Mesendoderm (in vitro differentiated cells): Measurements from ENCODE around the gene MAD2L2.

Experiments used
- DNase-seq: peaks from one replicate; pipeline ENCODE4 v3.0.0; 2013
- H2AK5ac ChIP-seq: 2 replicates; pipeline ENCODE4 v1.6.1; 2013; ENCODE audit warnings: low read length, inconsistent platforms
- H2BK120ac ChIP-seq: 2 replicates; pipeline ENCODE4 v1.6.1; 2013; ENCODE audit warnings: low read depth, mild to moderate bottlenecking, low read length, moderate library complexity, mixed read lengths
- H2BK15ac ChIP-seq: replicated peaks from 2 replicates; pipeline ENCODE4 v1.6.1; 2013; ENCODE audit warnings: low read depth, mild to moderate bottlenecking, moderate library complexity
- H2BK5ac ChIP-seq: 2 replicates; pipeline ENCODE4 v1.6.1; 2013; ENCODE audit warnings: low read length, inconsistent platforms
- H3K18ac ChIP-seq: 2 replicates; pipeline ENCODE4 v1.6.1; 2013; ENCODE audit warnings: mild to moderate bottlenecking, low read length, mixed read lengths
- H3K23ac ChIP-seq: one replicate; pipeline ENCODE4 v1.6.1; 2013; ENCODE audit warnings: low read length
- H3K27ac ChIP-seq: 2 replicates; pipeline ENCODE4 v1.5.1; 2013; ENCODE audit warnings: low read depth, mild to moderate bottlenecking, inconsistent platforms, low read length, moderate library complexity
- H3K27me3 ChIP-seq: 2 replicates; pipeline ENCODE4 v1.6.1; 2013; ENCODE audit warnings: low read length, control low read depth, mild to moderate bottlenecking, inconsistent platforms; ENCODE audit not compliant: insufficient read depth, poor library complexity
- H3K36me3 ChIP-seq: 2 replicates; pipeline ENCODE4 v1.6.1; 2013; ENCODE audit warnings: low read length, inconsistent platforms; ENCODE audit not compliant: control insufficient read depth, insufficient read depth
- H3K4ac ChIP-seq: one replicate; pipeline ENCODE4 v1.6.1; 2013; ENCODE audit warnings: low read depth, mild to moderate bottlenecking, low read length, moderate library complexity
- H3K4me1 ChIP-seq: 2 replicates; pipeline ENCODE4 v1.6.1; 2013; ENCODE audit warnings: low read depth, low read length, inconsistent platforms; ENCODE audit not compliant: control insufficient read depth
- H3K4me2 ChIP-seq: 2 replicates; pipeline ENCODE4 v1.6.1; 2013; ENCODE audit warnings: low read length
- H3K4me3 ChIP-seq: 2 replicates; pipeline ENCODE4 v1.5.1; 2013; ENCODE audit warnings: mild to moderate bottlenecking, low read length
- H3K56ac ChIP-seq: one replicate; pipeline ENCODE4 v1.6.1; 2013; ENCODE audit warnings: low read length
- H3K79me1 ChIP-seq: 2 replicates; pipeline ENCODE4 v1.6.1; 2013; ENCODE audit warnings: low read length, inconsistent platforms
- H3K79me2 ChIP-seq: 2 replicates; pipeline ENCODE4 v1.6.1; 2013; ENCODE audit warnings: mild to moderate bottlenecking, low read length; ENCODE audit not compliant: control insufficient read depth, insufficient read depth
- H3K9ac ChIP-seq: 2 replicates; pipeline ENCODE4 v1.6.1; 2013; ENCODE audit warnings: low read length, inconsistent platforms
- H4K5ac ChIP-seq: one replicate; pipeline ENCODE4 v1.6.1; 2013; ENCODE audit warnings: low read length
- H4K8ac ChIP-seq: one replicate; pipeline ENCODE4 v1.6.1; 2013; ENCODE audit warnings: low read depth, mild to moderate bottlenecking, control low read depth, low read length, moderate library complexity
- WGBS: extraction: QIAGEN DNeasy Blood & Tissue Kit; methylation state at CpG from one replicate; pipeline ENCODE4 v1.1.7; 2013; ENCODE audit warnings: low lambda C conversion rate, missing lambda C conversion rate; ENCODE audit not compliant: insufficient coverage; ENCODE audit errors: extremely low coverage; 5-methylcytosine and 5-hydroxymethylcytosine counted together

Gene MAD2L2

DNA sequence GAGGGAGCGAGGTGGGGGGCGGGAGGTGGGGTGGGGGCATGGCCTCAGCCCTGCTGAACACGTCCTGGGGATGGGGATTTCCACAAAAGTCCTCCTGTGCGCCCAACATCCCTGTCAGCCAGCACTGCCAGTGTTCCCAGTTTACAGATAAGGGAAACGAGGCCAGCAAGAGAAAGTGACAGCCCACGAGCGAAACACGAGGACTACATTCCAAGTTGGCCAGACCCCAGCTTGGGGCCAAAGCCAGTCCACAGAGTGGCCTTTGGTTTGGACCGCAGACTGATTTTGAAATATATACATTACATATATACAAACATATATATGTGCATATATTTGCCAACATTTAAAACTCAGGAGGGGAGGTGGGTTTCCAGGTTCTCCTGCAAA lies 31.7 kb downstream of the MAD2L2 start:
- Histone ChIP-seq H3K56ac (no peak overlapping the region), H3K79me1 (no peaks in the 10 kb centered on the region), H2BK15ac (no peak overlapping the region), H2BK120ac (no peak overlapping the region), H3K27ac (no peak overlapping the region), H4K5ac (no peak overlapping the region), H3K36me3 (no peaks in the 10 kb centered on the region), H3K4me3 (no peak overlapping the region), H3K4ac (no peak overlapping the region), H3K4me2 (no peak overlapping the region), H2BK5ac (no peak overlapping the region), H4K8ac (no peak overlapping the region), H2AK5ac (no peak overlapping the region), H3K18ac (no peak overlapping the region), H3K23ac (no peak overlapping the region), H3K9ac (no peak overlapping the region), H3K4me1 (no peaks in the 10 kb centered on the region), H3K27me3 (no peaks in the 10 kb centered on the region), H3K79me2 (no peaks in the 10 kb centered on the region)
- DNase-seq = no peak
- WGBS = no CpG with 5 or more reads among the region's 9 CpGs

GRCh38 chr1:11648732-11649158 lies 32.2 kb downstream of the MAD2L2 start:
- peak; percentile 48 for DNase-seq
- H3K27me3 ChIP-seq = no peaks in the 10 kb centered on the region
- H3K79me1 ChIP-seq = no peaks in the 10 kb centered on the region
- no peaks in the 10 kb centered on the region for H3K36me3 ChIP-seq
- no peak overlapping the region for H3K4me3 ChIP-seq
- H3K79me2 ChIP-seq = no peaks in the 10 kb centered on the region
- H3K27ac ChIP-seq = no peak overlapping the region
- WGBS = no CpG with 5 or more reads among the region's 30 CpGs
- no peak overlapping the region for H2AK5ac ChIP-seq
- H3K4me1 ChIP-seq = no peaks in the 10 kb centered on the region
- H2BK120ac ChIP-seq = no peak overlapping the region
- no peak overlapping the region for H3K23ac ChIP-seq
- no peak overlapping the region for H4K8ac ChIP-seq
- H3K56ac ChIP-seq = peak overlapping the region; percentile 3
- H2BK15ac ChIP-seq = no peak overlapping the region
- no peak overlapping the region for H4K5ac ChIP-seq
- H3K4me2 ChIP-seq = peak overlapping the region; percentile 43
- H3K18ac ChIP-seq = no peak overlapping the region
- H3K9ac ChIP-seq = peak overlapping the region; percentile 48
- no peak overlapping the region for H2BK5ac ChIP-seq
- H3K4ac ChIP-seq = no peak overlapping the region

- no peaks in the 10 kb centered on the region for H3K27me3 ChIP-seq
- H3K56ac ChIP-seq = no peak overlapping the region
- H4K5ac ChIP-seq = no peak overlapping the region
- H3K4me1 ChIP-seq = no peaks in the 10 kb centered on the region
- no peak overlapping the region for H3K18ac ChIP-seq
- H3K4me2 ChIP-seq = no peak overlapping the region
- WGBS = no CpG with 5 or more reads among the region's 6 CpGs
- no peaks in the 10 kb centered on the region for H3K36me3 ChIP-seq
- H2BK120ac ChIP-seq = no peak overlapping the region
- H4K8ac ChIP-seq = no peak overlapping the region
- no peak overlapping the region for H2BK15ac ChIP-seq
- H2BK5ac ChIP-seq = no peak overlapping the region
- no peak overlapping the region for H3K27ac ChIP-seq
- H3K79me1 ChIP-seq = no peaks in the 10 kb centered on the region
- DNase-seq = no peak
- H2AK5ac ChIP-seq = no peak overlapping the region
- no peak overlapping the region for H3K23ac ChIP-seq
- H3K79me2 ChIP-seq = no peaks in the 10 kb centered on the region
- H3K4me3 ChIP-seq = no peak overlapping the region
- no peak overlapping the region for H3K9ac ChIP-seq
- H3K4ac ChIP-seq = no peak overlapping the region
Measured at GRCh38 chr1:11648039-11648438, 32.9 kb downstream of the MAD2L2 start.

DNA sequence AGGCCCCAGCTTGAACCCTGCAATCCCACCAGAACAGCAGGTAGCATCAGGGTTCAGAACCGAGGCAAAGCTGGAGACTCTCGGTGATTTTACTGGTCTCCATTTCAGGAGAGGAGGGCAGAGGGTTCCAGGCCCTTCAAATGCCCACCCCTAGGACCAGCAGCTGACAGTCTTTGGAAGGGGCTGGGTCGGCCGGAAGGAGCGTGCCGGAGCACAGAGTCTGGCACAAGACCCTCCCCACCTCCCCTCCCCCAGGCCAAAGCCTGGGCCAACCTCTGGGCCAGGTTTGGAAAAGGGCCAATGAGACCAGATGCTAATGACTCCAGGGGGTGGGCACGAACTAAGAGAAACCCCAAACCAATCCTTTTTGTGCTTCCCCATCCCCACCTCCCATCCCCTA lies 33.6 kb downstream of the MAD2L2 start:
- Histone ChIP-seq H3K18ac (no peak overlapping the region), H3K56ac (no peak overlapping the region)
- no CpG with 5 or more reads among the region's 7 CpGs for WGBS

GRCh38 chr1:11646317-11646716 lies 34.6 kb downstream of the MAD2L2 start:
- H3K27ac ChIP-seq = no peak overlapping the region
- H3K79me2 ChIP-seq = no peaks in the 10 kb centered on the region
- H3K4me1 ChIP-seq = no peaks in the 10 kb centered on the region
- no peaks in the 10 kb centered on the region for H3K79me1 ChIP-seq
- WGBS = no CpG with 5 or more reads among the region's 9 CpGs
- no peak overlapping the region for H2AK5ac ChIP-seq
- H2BK5ac ChIP-seq = no peak overlapping the region
- no peak overlapping the region for H3K18ac ChIP-seq
- no peak overlapping the region for H2BK120ac ChIP-seq
- no peak overlapping the region for H3K56ac ChIP-seq
- no peak overlapping the region for H3K4ac ChIP-seq
- DNase-seq = no peak
- H3K4me2 ChIP-seq = no peak overlapping the region
- no peak overlapping the region for H3K4me3 ChIP-seq
- H3K27me3 ChIP-seq = no peaks in the 10 kb centered on the region
- no peak overlapping the region for H4K8ac ChIP-seq
- H3K23ac ChIP-seq = no peak overlapping the region
- no peak overlapping the region for H3K9ac ChIP-seq
- no peak overlapping the region for H4K5ac ChIP-seq
- H3K36me3 ChIP-seq = no peaks in the 10 kb centered on the region
- no peak overlapping the region for H2BK15ac ChIP-seq

More for the DNA sequence above, 33.6 kb downstream of the MAD2L2 start:
- H2BK5ac ChIP-seq = no peak overlapping the region
- no peak overlapping the region for H2BK15ac ChIP-seq
- no peak overlapping the region for H3K4me2 ChIP-seq
- H4K8ac ChIP-seq = no peak overlapping the region
- H3K4me1 ChIP-seq = no peaks in the 10 kb centered on the region
- no peak overlapping the region for H3K27ac ChIP-seq
- no peak overlapping the region for H3K4ac ChIP-seq
- no peaks in the 10 kb centered on the region for H3K79me1 ChIP-seq
- H3K27me3 ChIP-seq = no peaks in the 10 kb centered on the region
- no peaks in the 10 kb centered on the region for H3K36me3 ChIP-seq
- H3K4me3 ChIP-seq = no peak overlapping the region
- DNase-seq = no peak
- H3K23ac ChIP-seq = no peak overlapping the region
- H2AK5ac ChIP-seq = no peak overlapping the region
- no peaks in the 10 kb centered on the region for H3K79me2 ChIP-seq
- H2BK120ac ChIP-seq = no peak overlapping the region
- H4K5ac ChIP-seq = no peak overlapping the region
- no peak overlapping the region for H3K9ac ChIP-seq

DNA sequence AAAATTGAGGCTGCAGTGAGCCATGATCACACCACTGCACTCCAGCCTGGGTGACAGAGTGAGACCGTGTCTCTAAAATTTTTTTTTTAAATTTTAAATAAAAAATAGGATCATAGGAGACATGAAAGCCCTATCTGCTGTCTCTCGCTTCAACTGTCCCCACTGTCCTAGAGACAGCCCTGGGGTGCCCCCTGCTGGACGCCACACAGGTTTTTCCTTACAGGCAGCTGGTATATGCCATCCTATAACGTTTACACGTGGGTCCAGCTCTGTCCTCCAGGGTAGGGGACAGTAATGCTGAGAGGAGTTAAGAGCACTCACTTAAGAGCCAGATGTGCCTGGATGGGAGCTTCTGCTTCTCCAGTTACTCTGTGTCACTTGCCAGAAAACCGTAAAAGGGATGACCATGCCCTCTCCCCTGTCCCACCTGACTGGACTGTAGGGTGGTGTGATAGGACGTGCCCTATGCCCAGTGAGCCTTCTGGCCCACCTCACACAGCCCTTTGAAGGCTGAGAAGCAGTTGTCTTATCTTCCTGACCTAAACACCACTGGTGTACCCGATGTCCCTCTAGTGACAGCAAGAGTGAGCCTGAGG lies 35.2 kb downstream of the MAD2L2 start:
- Histone ChIP-seq H3K9ac (no peak overlapping the region), H3K4me3 (no peak overlapping the region), H3K79me2 (no peaks in the 10 kb centered on the region), H3K4me2 (no peak overlapping the region), H3K18ac (no peak overlapping the region), H3K27ac (no peak overlapping the region), H2AK5ac (no peak overlapping the region), H3K27me3 (no peaks in the 10 kb centered on the region), H3K4me1 (no peaks in the 10 kb centered on the region), H3K4ac (no peak overlapping the region), H4K5ac (no peak overlapping the region), H3K56ac (no peak overlapping the region), H3K36me3 (no peaks in the 10 kb centered on the region), H3K23ac (no peak overlapping the region), H2BK15ac (no peak overlapping the region), H4K8ac (no peak overlapping the region), H3K79me1 (no peaks in the 10 kb centered on the region), H2BK120ac (no peak overlapping the region), H2BK5ac (no peak overlapping the region)
- peak; percentile 80 for DNase-seq
- WGBS = no CpG with 5 or more reads among the region's 8 CpGs
